HepG2 (cell line): ENCODE data around the gene EPB41L5. TPM values are rescaled to one million over a fixed set of nuclear protein-coding genes. Genes with fewer than 3 reads are reported as not detected.

Source experiments
- ETS1 ChIP-seq: sonication (generic); formaldehyde crosslinking; IDR thresholded peaks from 2 replicates; pipeline ENCODE4 v1.4.0; 2020; ENCODE audit warnings: missing genetic modification reagents
- GATAD2A ChIP-seq: IDR thresholded peaks from 2 replicates; pipeline ENCODE4 v1.6.1; 2016
- HNF1A ChIP-seq, 2 experiments: sonication (generic) in 1 of 2; formaldehyde crosslinking in 1 of 2; IDR thresholded peaks; 2 replicates each; pipeline versions ENCODE4 v1.4.0 to v1.6.1; 2016 to 2020; ENCODE audit warnings: borderline replicate concordance in 1 of 2, low read depth in 1 of 2, mild to moderate bottlenecking in 1 of 2, missing genetic modification reagents in 1 of 2
- IRX3 ChIP-seq: sonication (generic); formaldehyde crosslinking; IDR thresholded peaks from 2 replicates; pipeline ENCODE4 v1.8.1; 2023; ENCODE audit warnings: mild to moderate bottlenecking, low read depth, missing genetic modification reagents, borderline replicate concordance
- MAX ChIP-seq: IDR thresholded peaks from 2 replicates; pipeline ENCODE4 v1.6.1; 2012; ENCODE audit warnings: inconsistent platforms
- NAIF1 ChIP-seq: sonication (generic); formaldehyde crosslinking; IDR thresholded peaks from 2 replicates; pipeline ENCODE4 v1.5.0; 2020; ENCODE audit warnings: mild to moderate bottlenecking, missing genetic modification reagents, borderline replicate concordance
- NONO ChIP-seq, 2 experiments: fragments of 450-650 bp in 1 of 2; sonication (generic) in 1 of 2; formaldehyde crosslinking in 1 of 2; IDR thresholded peaks in 1 of 2; conservative IDR thresholded peaks in 1 of 2; 2 replicates each; pipeline versions ENCODE4 v1.6.1 to v1.8.0; 2017 to 2022; ENCODE audit warnings: mild to moderate bottlenecking in 1 of 2, missing genetic modification reagents in 1 of 2, moderate library complexity in 1 of 2
- RARA ChIP-seq: IDR thresholded peaks from 2 replicates; pipeline ENCODE4 v1.6.1; 2016; ENCODE audit warnings: missing genetic modification reagents, missing compliant biosample characterization
- REXO4 ChIP-seq: sonication (generic); formaldehyde crosslinking; IDR thresholded peaks from 2 replicates; pipeline ENCODE4 v1.8.0; 2022; ENCODE audit warnings: missing genetic modification reagents, mild to moderate bottlenecking, borderline replicate concordance
- STAG1 ChIP-seq: sonication (generic); formaldehyde crosslinking; IDR thresholded peaks from 2 replicates; pipeline ENCODE4 v1.4.0; 2020; ENCODE audit warnings: missing genetic modification reagents
- XRCC5 ChIP-seq: fragments of 200-400 bp; formaldehyde crosslinking; optimal IDR thresholded peaks from 2 replicates; pipeline ENCODE3; 2017; ENCODE audit warnings: mild to moderate bottlenecking, low read length
- ZBTB21 ChIP-seq: sonication (generic); formaldehyde crosslinking; IDR thresholded peaks from 2 replicates; pipeline ENCODE4 v1.4.0; 2020; ENCODE audit warnings: missing genetic modification reagents
- ZBTB26 ChIP-seq: IDR thresholded peaks from 2 replicates; pipeline ENCODE4 v1.6.1; 2016; ENCODE audit warnings: missing compliant biosample characterization, missing genetic modification reagents, borderline replicate concordance
- ZBTB44 ChIP-seq: sonication (generic); formaldehyde crosslinking; IDR thresholded peaks from 2 replicates; pipeline ENCODE4 v1.4.0; 2020; ENCODE audit warnings: missing genetic modification reagents
- ZBTB7A ChIP-seq: sonication (generic); formaldehyde crosslinking; IDR thresholded peaks from 2 replicates; pipeline ENCODE4 v1.8.0; 2022; ENCODE audit warnings: mild to moderate bottlenecking, missing genetic modification reagents
- ZNF484 ChIP-seq: sonication (generic); formaldehyde crosslinking; IDR thresholded peaks from 2 replicates; pipeline ENCODE4 v1.5.1; 2020; ENCODE audit warnings: mild to moderate bottlenecking, low read depth, missing genetic modification reagents, borderline replicate concordance
- ZNF749 ChIP-seq: sonication (generic); formaldehyde crosslinking; IDR thresholded peaks from 2 replicates; pipeline ENCODE4 v1.8.0; 2022; ENCODE audit warnings: mild to moderate bottlenecking, missing genetic modification reagents, moderate library complexity, borderline replicate concordance
- polyA plus RNA-seq, 8 experiments: library from polyadenylated mRNA; depleted of rRNA in 3 of 8; stranded (reverse) in 7 of 8; unstranded in 1 of 8; fragments of >200 nt; fragmentation: Illumina TruSeq in 4 of 8; extraction: Trizol in 4 of 8; gene quantifications; 2 replicates each; pipeline versions ENCODE4 v1.2.1 to v1.2.3, GENCODE V29; 2011 to 2016; ENCODE audit warnings: low read depth in 4 of 8, missing spikeins in 1 of 8, mixed read lengths in 1 of 8; ENCODE audit not compliant: insufficient read depth in 1 of 8
- total RNA-seq, 5 experiments: library from RNA; depleted of rRNA; stranded (reverse); fragments of >200 nt; fragmentation: Illumina TruSeq; extraction: Trizol; gene quantifications; 2 replicates each; pipeline ENCODE4 v1.2.3, GENCODE V29; 2016; ENCODE audit warnings: low read depth in 1 of 5

EPB41L5 gene
- total and polyA plus RNA-seq, 2 of the 13 experiments (the other 11 are each of a cell fraction or from before 2014, with no cell fraction given), result 40.5 to 47.5 TPM

GRCh38 chr2:120223034-120223912 lies 210.4 kb downstream of the EPB41L5 start, which contains the start of gene TMEM185B (continued):
- TF ChIP-seq ETS1 (CRISPR knock-in tag), result no peak
- no peak for TF ChIP-seq REXO4
- TF ChIP-seq XRCC5, result peak; percentile 59
- TF ChIP-seq ZBTB26 (CRISPR knock-in tag), result no peak
- no peak for TF ChIP-seq ZBTB44
- peak; percentile 22; the same call in 1 of the 2 replicates for TF ChIP-seq GATAD2A (CRISPR knock-in tag)
- no peak for TF ChIP-seq NONO (IDR thresholded peaks at IDR 0.05)
- peak; percentile 36; the same call in 1 of the 2 replicates for TF ChIP-seq NONO (CRISPR knock-in tag; conservative IDR thresholded peaks at IDR 0.05)
- peak; percentile 82 for TF ChIP-seq MAX
- TF ChIP-seq HNF1A (IDR thresholded peaks at IDR 0.05; ENCODE audit: low read depth), result no peak
- TF ChIP-seq HNF1A (CRISPR knock-in tag; IDR thresholded peaks at IDR 0.05; ENCODE audit: borderline replicate concordance), result no peak
- peak; percentile 44 for TF ChIP-seq STAG1 (CRISPR knock-in tag)
- 0 out of 2 replicates have a peak, but pooled peaks have one; percentile 51 for TF ChIP-seq ZNF749 (CRISPR knock-in tag)
- TF ChIP-seq NAIF1 (CRISPR knock-in tag), result no peak
- TF ChIP-seq RARA (CRISPR knock-in tag), result no peak
- TF ChIP-seq ZBTB21, result no peak
- no peak for TF ChIP-seq IRX3 (CRISPR knock-in tag)
- no peak for TF ChIP-seq ZNF484 (CRISPR knock-in tag)
- no peak for TF ChIP-seq ZBTB7A (CRISPR knock-in tag)
